Neural progenitor cell (in vitro differentiated cells): ENCODE data around the gene WWOX. TPM values are rescaled to one million over a fixed set of nuclear protein-coding genes. Genes with fewer than 3 reads are reported as not detected.
A peak's percentile ranks its signal among the peaks of the same experiment; 100 is the strongest.

ENCODE experiments used
- DNase-seq: peaks from one replicate; pipeline ENCODE4 v3.0.0-alpha.2; 2016; ENCODE audit warnings: low spot score
- H2AFZ ChIP-seq: fragments of 200-600 bp; sonication (generic); replicated peaks from 2 replicates; pipeline ENCODE4 v1.6.1; 2016; ENCODE audit warnings: antibody characterized with exemption
- H3F3A ChIP-seq: fragments of 200-600 bp; sonication (generic); 2 replicates; pipeline ENCODE4 v1.6.1; 2016; ENCODE audit warnings: antibody characterized with exemption, low read depth
- H3K27ac ChIP-seq: fragments of 200-600 bp; sonication (generic); 2 replicates; pipeline ENCODE4 v1.5.1; 2016; ENCODE audit warnings: mild to moderate bottlenecking
- H3K27me3 ChIP-seq: fragments of 200-600 bp; sonication (generic); 2 replicates; pipeline ENCODE4 v1.6.1; 2016; ENCODE audit warnings: mild to moderate bottlenecking, moderate library complexity
- H3K36me3 ChIP-seq: fragments of 200-600 bp; sonication (generic); 2 replicates; pipeline ENCODE4 v1.5.1; 2016
- H3K4me1 ChIP-seq: fragments of 200-600 bp; sonication (generic); 2 replicates; pipeline ENCODE4 v1.6.1; 2016; ENCODE audit warnings: mixed run types
- H3K4me2 ChIP-seq: fragments of 200-600 bp; sonication (generic); 2 replicates; pipeline ENCODE4 v1.6.1; 2016
- H3K4me3 ChIP-seq: fragments of 200-600 bp; sonication (generic); 2 replicates; pipeline ENCODE4 v1.5.1; 2016
- H3K79me2 ChIP-seq: fragments of 200-600 bp; sonication (generic); 2 replicates; pipeline ENCODE4 v1.6.1; 2016; ENCODE audit warnings: low read depth
- H3K9ac ChIP-seq: fragments of 200-600 bp; sonication (generic); 2 replicates; pipeline ENCODE4 v1.6.1; 2016
- H3K9me3 ChIP-seq: fragments of 200-600 bp; sonication (generic); 2 replicates; pipeline ENCODE4 v1.5.1; 2016; ENCODE audit warnings: low read depth
- H4K20me1 ChIP-seq: fragments of 200-600 bp; sonication (generic); 2 replicates; pipeline ENCODE4 v1.6.1; 2016; ENCODE audit warnings: low read depth
- H3K27ac Mint-ChIP-seq: 3 replicates; pipeline ENCODE4 v1.8.0; 2021; ENCODE audit warnings: mixed read lengths
- H3K27me3 Mint-ChIP-seq: 2 replicates; pipeline ENCODE4 v1.8.0; 2022; ENCODE audit warnings: low read depth, mild to moderate bottlenecking, inconsistent platforms, moderate library complexity, mixed read lengths; ENCODE audit not compliant: insufficient read depth
- H3K36me3 Mint-ChIP-seq: 3 replicates; pipeline ENCODE4 v1.8.0; 2021; ENCODE audit warnings: mixed read lengths
- H3K4me1 Mint-ChIP-seq: 3 replicates; pipeline ENCODE4 v1.8.0; 2021; ENCODE audit warnings: mixed read lengths
- H3K4me3 Mint-ChIP-seq: 3 replicates; pipeline ENCODE4 v1.8.0; 2021; ENCODE audit warnings: mild to moderate bottlenecking, moderate library complexity, mixed read lengths
- H3K9me3 Mint-ChIP-seq: 3 replicates; pipeline ENCODE4 v1.8.0; 2020; ENCODE audit warnings: mixed read lengths
- CTCF ChIP-seq: fragments of 200-600 bp; sonication (generic); IDR thresholded peaks from 2 replicates; pipeline ENCODE4 v1.5.1; 2017; ENCODE audit warnings: antibody characterized with exemption, mild to moderate bottlenecking
- EZH2 ChIP-seq: fragments of 200-600 bp; sonication (generic); IDR thresholded peaks from 2 replicates; pipeline ENCODE4 v1.6.1; 2017; ENCODE audit warnings: antibody characterized with exemption, mild to moderate bottlenecking, moderate library complexity
- EZH2phosphoT487 ChIP-seq: fragments of 200-600 bp; sonication (generic); IDR thresholded peaks from 2 replicates; pipeline ENCODE4 v1.6.1; 2017; ENCODE audit warnings: antibody characterized with exemption
- total RNA-seq: library from RNA; depleted of rRNA; stranded (reverse); fragments of >200 nt; gene quantifications from 2 replicates; pipeline ENCODE4 v1.2.3, GENCODE V29; 2015; ENCODE audit warnings: low replicate concordance

Gene WWOX
- total RNA-seq, 1 donor from 2014 or later = 63.7 TPM

GRCh38 chr16:78754713-78755112 lies 655.3 kb downstream of the WWOX start:
- Histone ChIP-seq H3K9ac (no peak overlapping the region), H3K9me3 (no peaks in the 10 kb centered on the region), H2AFZ (no peak overlapping the region), H3F3A (no peaks in the 10 kb centered on the region), H3K4me2 (no peak overlapping the region), H3K79me2 (no peaks in the 10 kb centered on the region), H3K27me3 (no peaks in the 10 kb centered on the region), H3K27ac (no peak overlapping the region), H3K4me1 (no peaks in the 10 kb centered on the region), H3K36me3 (no peaks in the 10 kb centered on the region), H3K4me3 (no peak overlapping the region), H4K20me1 (no peaks in the 10 kb centered on the region)
- H3K27ac Mint-ChIP-seq = peak overlapping the region; percentile 65
- no peaks in the 10 kb centered on the region for H3K9me3 Mint-ChIP-seq
- H3K4me3 Mint-ChIP-seq = no peak overlapping the region
- no peaks in the 10 kb centered on the region for H3K36me3 Mint-ChIP-seq
- TF ChIP-seq EZH2phosphoT487 (no peak), CTCF (no peak), EZH2 (no peak)
- peaks cover 4% of the 10 kb centered on the region for H3K4me1 Mint-ChIP-seq
- DNase-seq = no peak
- H3K27me3 Mint-ChIP-seq = peaks cover 6% of the 10 kb centered on the region

GRCh38 chr16:78755751-78756661 lies 656.6 kb downstream of the WWOX start:
- H3F3A ChIP-seq = peaks cover 4% of the 10 kb centered on the region
- H3K4me3 Mint-ChIP-seq = no peak overlapping the region

GRCh38 chr16:78759596-78759995 lies 660.1 kb downstream of the WWOX start:
- Histone ChIP-seq H3K27ac (no peak overlapping the region), H3K4me1 (peaks cover 18% of the 10 kb centered on the region), H3K4me2 (no peak overlapping the region), H2AFZ (no peak overlapping the region), H3K79me2 (no peaks in the 10 kb centered on the region), H3K27me3 (no peaks in the 10 kb centered on the region), H4K20me1 (no peaks in the 10 kb centered on the region), H3F3A (peaks cover 21% of the 10 kb centered on the region), H3K36me3 (no peaks in the 10 kb centered on the region), H3K9me3 (no peaks in the 10 kb centered on the region), H3K4me3 (no peak overlapping the region), H3K9ac (no peak overlapping the region)
- peaks cover 4% of the 10 kb centered on the region for H3K4me1 Mint-ChIP-seq
- H3K27me3 Mint-ChIP-seq = peaks cover 6% of the 10 kb centered on the region
- no peaks in the 10 kb centered on the region for H3K9me3 Mint-ChIP-seq
- no peak overlapping the region for H3K27ac Mint-ChIP-seq
- no peaks in the 10 kb centered on the region for H3K36me3 Mint-ChIP-seq
- no peak overlapping the region for H3K4me3 Mint-ChIP-seq
- no peak for DNase-seq
- TF ChIP-seq CTCF = no peak
- no peak for TF ChIP-seq EZH2
- no peak for TF ChIP-seq EZH2phosphoT487

More at GRCh38 chr16:78755751-78756661, 656.6 kb downstream of the WWOX start:
- DNase-seq = no peak
- Mint-ChIP-seq H3K36me3 (no peaks in the 10 kb centered on the region), H3K4me1 (peaks cover 4% of the 10 kb centered on the region), H3K9me3 (no peaks in the 10 kb centered on the region), H3K27me3 (peaks cover 6% of the 10 kb centered on the region), H3K27ac (no peak overlapping the region)
- Histone ChIP-seq H3K4me3 (no peak overlapping the region), H4K20me1 (no peaks in the 10 kb centered on the region), H3K79me2 (no peaks in the 10 kb centered on the region), H3K9ac (no peak overlapping the region), H3K4me1 (peaks cover 2% of the 10 kb centered on the region), H3K36me3 (no peaks in the 10 kb centered on the region), H2AFZ (no peak overlapping the region), H3K4me2 (no peak overlapping the region), H3K27ac (no peak overlapping the region), H3K27me3 (no peaks in the 10 kb centered on the region), H3K9me3 (no peaks in the 10 kb centered on the region)
- TF ChIP-seq EZH2phosphoT487 (no peak), CTCF (no peak), EZH2 (no peak)
